Measurements from ENCODE around the gene ITIH6.
"Not testable (repeated sequence)": the region's sequence is repeated elsewhere in the genome, so short reads cannot be mapped to it uniquely, and the experiment has no call there.

ITIH6 gene

GRCh38 chrX:54798137-54798536, at the start of gene ITIH6:
Gene ITIH6 (minus strand): TSS chrX:54798255. CDS start chrX:54798210, 45 bp downstream.
- TF ChIP-seq ZNF274 (IDR thresholded peaks at IDR 0.05; ENCODE audit: low read depth, low read length): no peak
- H3K4me3 ChIP-seq (ENCODE audit: low read length): no peak within 1 kb of the TSS

GRCh38 chrX:54847700-54848099, 49.6 kb upstream of the ITIH6 start:
- H3K4me3 ChIP-seq (ENCODE audit: low read length): not testable (repeated sequence)

- no peak overlapping the region for H3K4me3 ChIP-seq (ENCODE audit: low read length)
- TF ChIP-seq ZNF274 (IDR thresholded peaks at IDR 0.05; ENCODE audit: low read depth, low read length): no peak
Observed at GRCh38 chrX:54843050-54843449, 45.0 kb upstream of the ITIH6 start.

- no peak for TF ChIP-seq ZNF274 (IDR thresholded peaks at IDR 0.05; ENCODE audit: low read depth, low read length)
- no peak overlapping the region for H3K4me3 ChIP-seq (ENCODE audit: low read length)
Observed at GRCh38 chrX:54842607-54843006, 44.6 kb upstream of the ITIH6 start.

GRCh38 chrX:54841184-54841874, 43.3 kb upstream of the ITIH6 start:
- H3K4me3 ChIP-seq (ENCODE audit: low read length): not testable (repeated sequence)

- no peak for TF ChIP-seq ZNF274 (IDR thresholded peaks at IDR 0.05; ENCODE audit: low read depth, low read length)
- H3K4me3 ChIP-seq (ENCODE audit: low read length): no peak overlapping the region
Observed at GRCh38 chrX:54838583-54838982, 40.5 kb upstream of the ITIH6 start.

GRCh38 chrX:54826598-54826997, 28.5 kb upstream of the ITIH6 start:
- no peak overlapping the region for H3K4me3 ChIP-seq (ENCODE audit: low read length)
- TF ChIP-seq ZNF274 (IDR thresholded peaks at IDR 0.05; ENCODE audit: low read depth, low read length): no peak

- no peak for TF ChIP-seq ZNF274 (IDR thresholded peaks at IDR 0.05; ENCODE audit: low read depth, low read length)
- H3K4me3 ChIP-seq (ENCODE audit: low read length): no peak overlapping the region
Observed at GRCh38 chrX:54825716-54826438, 27.8 kb upstream of the ITIH6 start.

GRCh38 chrX:54824722-54825121, 26.7 kb upstream of the ITIH6 start:
- no peak overlapping the region for H3K4me3 ChIP-seq (ENCODE audit: low read length)
- no peak for TF ChIP-seq ZNF274 (IDR thresholded peaks at IDR 0.05; ENCODE audit: low read depth, low read length)

GRCh38 chrX:54824195-54824594, 26.1 kb upstream of the ITIH6 start:
- no peak for TF ChIP-seq ZNF274 (IDR thresholded peaks at IDR 0.05; ENCODE audit: low read depth, low read length)
- no peak overlapping the region for H3K4me3 ChIP-seq (ENCODE audit: low read length)

GRCh38 chrX:54821310-54821709, 23.3 kb upstream of the ITIH6 start:
- no peak for TF ChIP-seq ZNF274 (IDR thresholded peaks at IDR 0.05; ENCODE audit: low read depth, low read length)
- no peak overlapping the region for H3K4me3 ChIP-seq (ENCODE audit: low read length)

- no peak for TF ChIP-seq ZNF274 (IDR thresholded peaks at IDR 0.05; ENCODE audit: low read depth, low read length)
- H3K4me3 ChIP-seq (ENCODE audit: low read length): no peak overlapping the region
Observed at GRCh38 chrX:54820737-54821136, 22.7 kb upstream of the ITIH6 start.

- no peak overlapping the region for H3K4me3 ChIP-seq (ENCODE audit: low read length)
- TF ChIP-seq ZNF274 (IDR thresholded peaks at IDR 0.05; ENCODE audit: low read depth, low read length): no peak
Observed at GRCh38 chrX:54819201-54819600, 21.1 kb upstream of the ITIH6 start.

- no peak overlapping the region for H3K4me3 ChIP-seq (ENCODE audit: low read length)
- TF ChIP-seq ZNF274 (IDR thresholded peaks at IDR 0.05; ENCODE audit: low read depth, low read length): no peak
Observed at GRCh38 chrX:54818221-54818620, 20.2 kb upstream of the ITIH6 start.

GRCh38 chrX:54817220-54817820, 19.3 kb upstream of the ITIH6 start:
- H3K4me3 ChIP-seq (ENCODE audit: low read length): no peak overlapping the region
- TF ChIP-seq ZNF274 (IDR thresholded peaks at IDR 0.05; ENCODE audit: low read depth, low read length): no peak

Data from GM08714 (cell line).